NCI-H2171 (cell line): Measurements from ENCODE around the gene ZNF14.
A peak's percentile ranks its signal among the peaks of the same experiment; 100 is the strongest.
"Not testable (repeated sequence)": the region's sequence is repeated elsewhere in the genome, so short reads cannot be mapped to it uniquely, and the experiment has no call there.

Experiments
- DNase-seq: peaks from one replicate; lab custom pipeline; 2025; lab: John Stamatoyannopoulos, UW

Gene ZNF14

DNA sequence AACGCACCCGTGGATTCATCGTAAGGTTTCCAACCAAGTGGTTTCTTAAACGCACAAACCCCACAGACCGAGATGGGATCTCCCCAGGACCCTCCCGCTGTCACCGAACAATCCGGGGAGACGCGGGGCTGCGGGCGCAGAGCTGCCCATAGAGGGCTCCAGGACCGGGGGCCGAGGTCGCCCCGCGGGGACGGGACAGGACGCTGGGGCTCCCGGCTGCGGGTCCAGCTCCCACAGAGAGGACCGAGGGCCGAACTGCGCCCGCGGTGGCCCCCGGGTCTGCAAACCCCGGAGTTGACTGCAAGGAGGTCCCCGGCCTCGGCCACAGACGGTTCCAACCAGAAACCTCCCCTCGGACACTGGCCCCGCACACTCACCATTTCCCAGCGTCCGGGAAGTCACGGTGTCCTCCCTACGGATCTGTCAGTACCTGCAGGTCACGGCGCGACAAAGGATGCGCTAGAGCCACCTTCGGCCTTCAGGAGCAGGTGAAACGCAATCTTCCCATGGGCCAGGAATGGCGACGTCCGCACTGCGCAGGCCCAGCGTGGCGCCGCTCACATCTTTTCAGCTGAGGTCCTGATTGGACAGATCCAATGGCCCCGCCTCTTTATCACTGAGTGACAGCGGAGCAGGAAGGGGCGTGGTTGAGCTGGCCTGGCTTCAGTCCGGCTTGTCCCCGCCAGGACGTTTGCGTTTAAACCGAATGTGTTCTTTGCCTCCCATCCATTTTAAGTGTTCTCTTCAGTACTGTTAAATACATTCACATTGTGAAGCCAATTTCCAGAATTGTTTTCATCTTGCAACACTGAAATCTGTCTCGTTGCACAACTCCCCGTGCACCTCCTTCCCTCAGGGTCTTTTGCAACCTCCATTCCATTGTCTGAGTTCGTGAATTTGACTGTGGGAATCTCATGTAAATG is at the start of gene ZNF14:
Gene ZNF14, minus strand, starts transcription at position 534 of the 923 bp plus-strand sequence. Its CDS starts 154 bp downstream, at position 380.
- DNase-seq, result peak; percentile 95

DNA sequence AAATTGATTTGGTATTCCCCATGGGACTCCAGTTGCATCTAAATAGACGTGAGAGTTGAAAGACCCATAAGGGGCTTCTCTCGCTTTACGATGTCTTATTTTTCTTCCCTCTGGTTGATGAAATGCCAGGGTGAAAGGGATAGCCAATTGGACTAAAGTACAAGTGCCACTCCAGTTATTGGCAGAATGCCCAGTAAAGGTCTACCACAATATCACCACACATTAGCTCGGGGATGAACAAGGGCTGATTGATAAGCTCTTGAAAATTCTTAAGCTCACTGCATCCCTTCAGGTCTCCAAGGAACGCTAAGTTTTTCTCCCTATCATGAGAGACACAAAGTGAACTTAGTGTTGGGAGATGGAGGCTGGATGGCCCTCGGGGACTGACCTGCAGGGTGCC is 48.9 kb upstream of the ZNF14 start:
- not testable (repeated sequence) for DNase-seq

DNA sequence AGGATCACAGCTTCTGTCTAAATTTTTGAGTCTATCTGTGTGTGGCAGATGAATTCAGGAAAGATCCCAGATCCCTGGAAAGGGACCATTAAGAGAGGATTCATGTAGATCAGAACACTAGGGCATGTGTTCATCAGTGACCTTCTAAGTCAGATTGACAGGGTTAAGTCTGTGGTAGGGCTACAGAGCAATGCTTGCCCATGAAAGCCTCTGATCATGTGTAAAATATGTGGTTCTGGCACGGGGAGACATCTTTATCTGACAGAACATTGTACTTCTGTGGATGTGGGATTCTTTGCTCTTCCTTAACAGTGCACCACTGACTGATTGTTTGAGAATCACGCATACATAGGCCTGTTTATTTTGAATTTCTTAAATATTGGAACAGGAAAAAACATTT is 45.8 kb upstream of the ZNF14 start:
- no peak for DNase-seq

DNA sequence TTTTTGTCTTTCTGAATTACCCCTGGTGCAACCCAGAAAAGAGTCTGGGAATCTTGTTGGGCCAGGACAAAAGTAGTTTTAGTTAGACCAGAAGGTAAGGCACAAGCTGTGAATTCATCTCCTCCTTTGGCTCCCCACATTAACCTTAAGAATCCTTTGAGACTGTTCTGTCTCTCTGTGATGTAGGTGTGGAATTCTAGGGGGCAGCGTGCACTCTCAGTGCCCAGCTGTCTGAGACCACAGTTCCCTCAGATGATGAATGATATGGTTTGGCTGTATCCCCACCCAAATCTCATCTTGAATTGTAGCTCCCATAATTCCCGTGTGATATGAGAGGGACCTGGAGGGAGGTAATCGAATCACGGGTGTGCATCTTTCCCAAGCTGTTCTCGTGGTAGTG is 44.8 kb upstream of the ZNF14 start:
- DNase-seq, result no peak

DNA sequence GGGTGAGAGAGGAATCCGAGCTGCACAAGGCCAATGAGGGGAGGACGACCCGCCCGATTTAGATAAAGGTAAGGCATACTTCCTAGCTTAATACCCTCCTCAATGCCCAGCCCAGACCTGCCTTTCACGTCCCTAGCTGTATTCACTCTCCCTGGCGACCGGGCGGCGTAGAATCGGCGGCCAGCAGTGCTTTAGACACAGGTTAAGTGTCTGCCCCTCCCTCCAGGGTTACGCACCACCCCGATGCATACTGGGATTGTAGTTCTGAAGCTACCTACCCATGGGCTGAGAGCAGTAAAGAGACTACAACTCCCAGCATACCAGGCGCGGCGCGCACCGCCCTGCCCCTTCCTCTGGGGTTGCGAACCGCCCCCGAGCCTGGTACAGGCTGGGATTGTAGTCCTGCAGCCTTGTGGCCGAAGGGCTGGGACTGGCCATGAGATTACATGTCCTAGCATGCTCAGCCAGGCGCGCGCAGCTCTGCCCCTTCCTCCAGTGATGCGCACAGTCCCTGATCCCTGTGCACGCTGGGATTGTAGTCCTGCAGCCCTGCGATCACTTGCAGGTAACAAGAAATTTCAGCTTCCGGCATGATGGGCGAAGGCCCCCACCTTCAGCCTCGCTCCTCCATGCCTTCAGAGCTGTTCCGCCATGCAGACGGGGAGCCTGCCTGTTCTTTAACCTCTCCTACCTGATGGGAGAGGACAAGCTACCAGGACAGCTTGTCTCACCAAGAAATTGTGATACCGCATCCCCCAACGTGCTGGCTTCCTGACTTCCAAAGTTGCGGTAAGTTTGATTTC is 43.5 kb upstream of the ZNF14 start:
- DNase-seq, result peak; percentile 93

DNA sequence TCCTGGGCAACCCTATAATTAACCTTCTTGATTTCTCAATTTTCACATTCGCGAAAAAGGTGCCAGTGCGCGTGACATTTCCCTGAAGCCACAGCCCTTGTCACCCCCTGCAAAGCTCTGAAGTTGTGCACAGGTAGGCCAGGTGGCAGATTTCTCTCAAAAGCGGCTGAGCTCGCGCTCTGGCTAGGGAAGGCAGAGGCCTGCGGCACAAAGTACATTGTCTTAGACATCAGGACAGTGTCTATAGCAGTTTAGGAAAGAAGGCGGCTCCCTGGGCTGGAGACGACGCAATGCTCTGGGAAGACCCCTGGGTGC is 42.9 kb upstream of the ZNF14 start:
- DNase-seq, result peak; percentile 46

DNA sequence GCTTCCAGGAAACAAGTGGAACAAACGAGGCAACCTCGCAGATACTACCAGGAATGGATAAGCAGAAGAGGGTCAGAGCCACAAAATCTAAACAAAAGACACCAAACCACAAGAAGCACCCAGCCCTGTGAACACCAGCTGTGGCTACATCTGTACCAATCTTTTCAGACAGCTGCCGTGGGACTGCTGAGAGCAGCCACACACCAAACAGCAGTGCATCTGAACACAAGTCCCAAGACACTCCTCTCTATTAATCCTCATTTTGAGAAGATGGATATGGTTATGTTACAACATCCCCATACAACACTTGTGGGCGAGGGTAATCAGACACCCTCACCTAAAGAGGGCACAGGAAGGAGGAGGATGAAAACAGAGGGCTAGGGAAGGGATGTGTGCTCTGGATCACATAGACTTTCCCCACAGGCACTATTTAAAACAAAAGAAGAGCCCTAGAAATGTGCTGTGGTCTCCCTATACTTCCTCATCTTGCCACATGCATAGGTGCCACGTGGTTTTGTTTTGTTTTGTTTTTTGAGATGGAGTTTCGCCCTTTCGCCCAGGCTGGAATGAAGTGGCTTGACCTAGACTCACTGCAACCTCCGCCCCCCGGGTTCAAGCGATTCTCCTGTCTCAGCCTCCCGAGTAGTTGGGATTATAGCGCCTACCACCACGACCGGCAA is 41.6 kb upstream of the ZNF14 start:
- DNase-seq, result no peak

DNA sequence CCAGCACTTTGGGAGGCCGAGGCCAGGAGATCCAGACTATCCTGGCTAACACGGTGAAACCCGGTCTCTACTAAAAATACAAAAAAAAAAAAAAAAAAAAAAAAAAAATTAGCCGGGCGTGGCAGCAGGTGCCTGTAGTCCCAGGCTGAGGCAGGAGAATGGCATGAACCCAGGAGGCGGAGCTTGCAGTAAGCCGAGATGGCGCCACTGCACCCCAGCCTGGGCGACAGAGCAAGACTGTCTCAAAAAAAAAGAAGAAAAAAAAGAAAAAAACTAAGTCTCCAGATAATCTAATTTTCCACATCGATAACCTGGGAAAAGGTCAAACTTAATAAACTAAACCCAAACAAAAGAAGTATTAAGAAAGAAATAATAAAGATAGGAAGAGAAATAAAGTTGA is 39.1 kb upstream of the ZNF14 start:
- DNase-seq, result peak; percentile 5

DNA sequence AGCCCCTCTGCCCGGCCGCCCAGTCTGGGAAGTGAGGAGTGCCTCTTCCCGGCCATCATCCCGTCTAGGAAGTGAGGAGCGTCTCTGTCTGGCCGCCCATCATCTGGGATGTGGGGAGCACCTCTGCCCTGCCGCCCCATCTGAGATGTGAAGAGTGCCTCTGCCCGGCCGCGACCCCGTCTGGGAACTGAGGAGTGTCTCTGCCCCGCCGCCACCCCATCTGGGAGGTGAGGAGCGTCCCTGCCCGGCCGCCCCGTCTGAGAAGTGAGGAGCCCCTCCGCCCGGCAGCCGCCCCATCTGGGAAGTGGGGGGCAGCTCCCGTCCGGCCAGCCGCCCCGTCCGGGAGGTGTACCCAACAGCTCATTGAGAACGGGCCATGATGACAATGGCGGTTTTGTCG is 37.1 kb upstream of the ZNF14 start:
- not testable (repeated sequence) for DNase-seq

DNA sequence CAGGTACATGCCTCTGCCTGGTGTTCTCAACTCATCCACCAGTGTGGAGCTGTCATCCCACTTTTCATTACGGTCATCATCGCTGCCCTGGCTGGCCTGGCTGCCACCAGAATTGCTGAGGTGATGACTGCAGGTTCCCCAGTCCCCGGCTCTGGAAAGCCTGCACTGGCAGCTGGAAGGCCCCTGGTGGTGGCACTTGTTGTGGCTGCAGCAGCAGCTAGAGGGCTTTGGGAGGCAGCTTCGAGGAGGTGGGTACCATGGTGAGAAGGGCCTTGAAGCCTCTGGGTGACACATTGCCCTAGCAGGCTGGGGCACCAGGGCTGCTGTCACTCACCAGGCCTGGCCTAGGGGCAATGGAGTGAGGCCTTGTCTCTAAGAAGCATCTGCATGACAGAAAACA is 25.3 kb upstream of the ZNF14 start:
- DNase-seq, result no peak

DNA sequence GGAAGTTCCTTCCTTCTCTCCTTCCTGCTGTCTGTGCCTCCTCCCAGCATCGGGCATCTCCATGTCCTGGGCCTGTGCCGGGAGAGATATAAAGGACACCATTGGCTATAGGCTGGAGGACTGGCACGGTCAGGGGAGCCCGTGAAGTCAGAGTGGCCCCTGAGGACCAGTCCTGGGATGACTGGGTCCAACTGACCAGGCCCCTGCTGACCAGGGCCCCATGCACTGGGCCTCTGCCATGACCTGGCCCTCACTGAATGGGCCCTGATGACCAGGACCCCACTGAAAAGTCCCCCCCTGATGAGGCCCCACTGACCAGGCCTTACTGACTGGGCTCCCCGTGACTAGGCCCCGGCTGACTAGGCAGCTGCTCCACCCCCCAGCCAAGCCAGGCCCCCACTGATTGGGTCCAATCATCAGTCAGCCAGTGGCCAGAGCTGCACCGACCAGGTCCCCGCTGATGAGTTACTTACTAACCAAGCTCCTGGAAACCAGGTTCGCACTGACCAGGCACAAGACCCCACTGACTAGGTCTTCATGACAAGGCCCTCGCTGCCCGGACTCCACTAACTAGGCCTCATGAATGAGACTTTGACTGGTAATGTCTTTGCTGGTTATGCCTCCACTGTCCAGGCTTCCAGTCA is 20.0 kb upstream of the ZNF14 start:
- no peak for DNase-seq

DNA sequence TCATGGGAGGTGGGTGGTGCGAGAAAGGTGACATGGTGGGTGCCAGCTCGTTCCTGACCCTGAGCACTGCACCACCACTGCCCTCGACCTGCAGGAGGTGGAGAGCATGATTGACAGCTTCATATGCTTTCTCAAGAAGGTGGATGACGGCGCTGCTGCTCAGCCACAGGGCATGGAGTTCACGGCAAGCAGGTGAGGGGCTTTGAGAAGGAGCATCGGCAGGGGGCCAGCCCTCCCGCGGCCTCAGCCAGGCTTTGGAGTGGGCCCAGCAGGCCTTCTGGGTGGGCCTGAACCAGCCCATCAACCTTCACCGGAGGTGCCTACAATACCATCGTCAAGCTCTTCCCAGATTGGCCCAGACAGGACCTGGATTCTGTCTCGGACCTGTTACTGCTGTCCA is 18.9 kb upstream of the ZNF14 start:
- DNase-seq, result no peak

DNA sequence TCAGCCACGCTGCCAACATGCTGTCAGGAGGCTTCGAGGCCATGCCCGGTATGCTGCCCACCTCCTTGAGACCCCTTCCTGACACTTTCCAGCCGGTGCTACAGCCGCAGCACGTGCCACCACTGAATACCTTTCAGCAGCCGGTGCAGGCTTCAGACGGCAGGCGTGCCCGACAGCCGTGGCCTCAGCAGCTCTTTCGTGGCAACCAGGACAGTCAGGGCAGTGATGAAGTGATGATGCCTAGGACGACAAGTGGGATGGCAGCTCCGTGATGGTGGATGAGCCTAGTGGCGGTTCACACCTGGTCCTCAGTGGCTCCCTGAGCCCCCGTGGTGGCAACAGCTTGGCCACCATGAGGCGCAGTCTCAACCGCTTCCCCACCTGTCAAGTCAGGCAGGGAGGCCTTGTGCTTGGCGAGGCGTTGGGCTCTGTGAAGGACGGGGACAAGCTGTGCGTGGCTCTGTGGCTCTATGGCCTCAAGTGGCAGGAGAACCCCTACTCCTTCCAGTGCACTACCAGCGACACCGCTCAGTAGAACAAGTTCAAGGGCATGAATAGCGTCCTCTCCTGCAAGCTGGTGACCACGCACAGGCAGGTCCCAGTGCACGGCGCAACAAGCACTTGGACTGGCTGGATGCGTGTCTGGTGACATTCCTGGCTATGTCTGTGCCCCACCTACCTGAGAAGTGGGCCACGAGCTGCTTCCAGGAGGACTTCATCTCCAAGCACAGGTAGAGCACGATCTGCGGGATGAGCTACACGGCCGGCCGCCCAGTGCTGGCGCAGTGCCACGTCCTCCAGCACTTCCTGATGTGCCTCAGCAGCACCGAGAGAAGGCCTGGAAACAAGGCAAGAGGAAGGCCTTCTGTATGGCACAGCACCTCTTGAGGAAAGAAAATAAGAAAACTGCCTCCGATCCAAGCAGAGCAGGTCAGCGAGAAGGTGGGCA is 18.2 kb upstream of the ZNF14 start:
- DNase-seq, result no peak

DNA sequence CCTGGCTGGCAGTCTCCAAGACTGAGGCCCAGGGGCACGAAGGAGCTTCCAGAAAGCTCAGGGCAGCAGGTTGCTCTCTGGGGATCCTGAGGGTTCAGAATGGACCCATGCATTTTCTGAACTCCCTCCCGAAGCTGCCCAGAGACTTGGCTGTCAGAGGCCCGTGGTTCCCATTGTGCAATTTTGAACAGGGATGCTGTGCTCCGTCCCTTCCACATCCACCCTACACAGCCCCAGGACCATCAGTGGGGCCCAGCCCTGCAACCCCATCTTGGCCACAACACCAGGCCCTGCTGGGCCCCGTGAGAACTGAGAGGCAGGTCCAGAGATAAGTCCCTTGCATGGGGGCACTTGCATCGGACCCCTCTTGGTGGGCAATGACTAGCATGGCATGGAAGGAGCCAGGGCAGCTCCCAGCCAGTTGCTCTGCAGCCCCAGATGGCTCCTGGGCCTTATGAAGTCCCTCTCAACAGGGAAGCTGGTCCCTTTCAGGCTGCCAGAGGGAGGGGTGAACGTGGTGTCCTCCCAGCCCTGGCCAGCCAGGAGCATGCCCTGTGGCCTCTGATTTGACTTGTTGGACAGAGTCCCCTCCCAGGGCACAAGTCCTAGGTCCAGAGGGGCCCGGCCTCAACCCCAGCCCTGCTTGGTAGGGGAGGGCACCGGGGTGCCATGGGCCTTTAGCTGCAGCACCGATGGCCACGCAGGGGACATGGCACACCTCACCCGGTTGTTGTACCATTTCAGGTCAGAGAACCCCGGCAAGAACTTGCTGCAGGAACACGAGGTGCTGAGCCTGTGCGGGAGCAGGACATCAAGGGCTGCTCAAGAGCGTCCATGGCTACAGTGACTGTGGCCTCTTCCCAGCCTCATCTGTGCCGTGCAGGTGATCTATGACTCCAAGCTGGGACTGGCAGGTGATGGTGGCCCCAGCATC is 17.3 kb upstream of the ZNF14 start:
- no peak for DNase-seq

DNA sequence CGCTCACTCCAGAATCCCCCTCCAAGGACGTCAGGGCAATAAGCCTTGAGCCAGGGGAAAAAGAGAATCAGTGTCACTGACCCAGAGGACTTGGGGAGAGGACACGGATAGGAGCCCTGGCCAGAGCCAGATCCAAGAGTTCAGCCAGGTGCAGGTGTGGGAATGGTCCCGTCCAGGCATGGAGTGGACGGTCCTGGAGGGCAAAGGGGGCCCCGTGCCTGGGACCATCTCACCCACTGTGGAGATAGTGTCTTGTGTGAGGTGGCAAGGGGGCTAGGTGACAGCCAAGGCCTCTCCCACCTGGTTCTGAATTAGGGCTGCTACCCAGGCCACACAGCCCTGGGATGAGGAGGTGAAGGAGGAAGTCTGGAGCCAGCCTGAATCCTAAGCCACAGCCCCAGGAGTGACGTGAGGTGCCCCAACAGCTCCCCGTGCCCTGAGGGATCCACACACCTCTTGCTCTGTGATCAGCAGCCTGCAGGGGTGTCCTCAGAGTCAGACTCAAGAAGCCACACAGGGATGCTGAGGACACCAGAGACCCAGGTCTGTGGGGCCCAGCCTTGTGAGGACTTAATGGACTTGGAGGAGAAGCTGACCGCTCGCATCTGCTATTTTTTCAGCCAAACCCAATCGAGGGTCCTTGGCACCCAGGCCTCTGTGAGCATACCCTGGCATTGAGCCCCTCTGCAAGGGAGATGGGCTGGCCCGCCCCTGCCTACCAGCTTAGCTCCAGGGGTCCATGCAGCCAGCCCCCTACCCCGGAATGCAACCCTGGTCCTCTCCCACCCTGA is 16.4 kb upstream of the ZNF14 start:
- no peak for DNase-seq

DNA sequence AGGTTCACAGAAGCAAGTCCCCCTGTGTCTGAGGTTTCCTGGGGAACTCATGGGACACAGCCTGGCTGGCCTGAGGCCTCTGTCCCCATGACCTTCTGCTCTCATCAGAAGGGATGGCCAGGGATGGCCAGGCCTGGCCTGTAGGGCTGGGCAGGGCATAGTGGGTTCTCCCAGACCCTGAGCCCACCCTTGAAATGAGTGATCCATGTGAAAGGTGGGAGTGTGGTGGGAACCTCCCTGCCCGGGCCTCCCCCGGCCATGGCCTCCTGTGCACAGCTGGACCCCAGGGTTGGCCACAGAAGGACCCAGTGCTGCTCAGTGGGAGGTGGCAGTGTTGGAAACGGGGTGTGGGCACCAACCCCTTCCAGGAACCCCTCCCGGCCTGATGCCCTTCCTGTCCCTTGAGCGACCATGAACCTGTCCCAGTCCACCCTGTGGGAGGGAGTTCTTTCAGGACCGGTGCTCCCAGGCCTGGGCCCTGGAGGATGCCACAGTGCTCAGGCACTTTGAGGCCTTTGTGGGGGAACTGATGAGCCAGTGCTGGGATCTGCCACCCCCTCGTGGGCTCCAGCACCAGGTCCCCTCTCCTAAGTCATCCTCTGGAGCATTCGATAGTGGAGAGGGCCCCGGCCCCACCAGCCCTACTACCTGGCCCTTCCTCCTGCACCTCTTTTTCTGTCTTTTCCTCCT is 15.5 kb upstream of the ZNF14 start:
- no peak for DNase-seq

DNA sequence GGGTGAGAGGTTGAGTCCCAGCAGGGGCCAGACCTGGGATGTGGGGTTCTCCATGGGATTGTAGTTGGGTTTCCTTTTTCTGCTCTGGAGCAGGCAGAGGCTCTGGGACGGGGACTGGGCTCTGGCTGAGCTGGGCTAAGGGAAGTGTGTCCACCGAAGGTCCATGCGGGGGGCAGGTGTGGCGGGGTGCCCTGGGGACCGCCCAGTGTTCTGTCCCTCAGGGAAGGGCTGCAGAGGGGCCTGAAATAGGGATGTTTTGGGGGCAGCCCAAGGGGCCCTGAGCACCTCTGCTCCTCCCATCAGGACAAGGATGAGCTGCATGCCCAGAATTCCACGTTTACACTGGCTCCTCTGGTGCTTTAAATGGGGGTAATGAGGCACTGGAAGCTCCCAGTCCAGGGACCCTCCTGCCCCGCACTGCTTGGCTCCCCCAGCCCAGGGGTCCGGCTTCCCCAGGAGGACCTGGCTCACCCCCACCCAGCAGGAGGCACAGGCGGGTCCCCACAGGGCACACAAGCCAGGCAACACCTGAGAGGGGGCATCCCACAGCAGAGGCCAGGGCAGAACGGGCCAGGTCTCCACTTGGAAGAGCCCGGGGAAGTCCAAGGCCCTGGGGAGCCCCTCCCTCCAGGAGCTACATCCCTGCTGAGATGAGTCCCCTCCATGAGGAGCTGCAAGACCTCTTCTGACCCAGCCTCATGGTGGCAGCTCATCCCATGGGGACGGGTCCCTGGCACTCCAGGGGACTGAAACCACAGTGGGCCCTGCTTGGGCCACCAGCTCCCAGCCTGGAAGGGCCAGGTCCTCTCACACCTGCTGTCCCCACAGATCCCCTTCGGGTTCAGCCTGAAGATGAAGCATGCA is 14.7 kb upstream of the ZNF14 start:
- no peak for DNase-seq
